ENCODE results near the gene ZNF530.

The ZNF530 gene

GRCh38 chr19:57615346-57615745 is 15.7 kb downstream of the ZNF530 start:
- no peak for DNase-seq

GRCh38 chr19:57620673-57621348 is 21.1 kb downstream of the ZNF530 start:
- no peak for DNase-seq

GRCh38 chr19:57623091-57623490 is 23.4 kb downstream of the ZNF530 start:
- no peak for DNase-seq

GRCh38 chr19:57632987-57633831 is 33.5 kb downstream of the ZNF530 start, which contains the start of gene ZNF211:
ZNF211 (plus strand) TSS chr19:57633168; CDS start chr19:57633347, 179 bp downstream.
- DNase-seq, result peak; percentile 88

GRCh38 chr19:57633832-57634131 is 34.1 kb downstream of the ZNF530 start:
- no peak for DNase-seq

- DNase-seq, result no peak
Measured at GRCh38 chr19:57637379-57637778, 37.7 kb downstream of the ZNF530 start.

- no peak for DNase-seq
Measured at GRCh38 chr19:57641715-57642234, 42.1 kb downstream of the ZNF530 start.

- DNase-seq, result no peak
Measured at GRCh38 chr19:57642396-57643046, 42.8 kb downstream of the ZNF530 start.

GRCh38 chr19:57643734-57644133 is 44.0 kb downstream of the ZNF530 start:
- no peak for DNase-seq

- peak; percentile 21 for DNase-seq
Measured at GRCh38 chr19:57648331-57649003, 48.8 kb downstream of the ZNF530 start.

GRCh38 chr19:57651654-57651996 is 51.9 kb downstream of the ZNF530 start:
- DNase-seq, result no peak

- no peak for DNase-seq
Measured at GRCh38 chr19:57653689-57654088, 54.0 kb downstream of the ZNF530 start.

- no peak for DNase-seq
Measured at GRCh38 chr19:57655443-57655842, 55.8 kb downstream of the ZNF530 start.

GRCh38 chr19:57656346-57656745 is 56.7 kb downstream of the ZNF530 start:
- no peak for DNase-seq

Data from NCI-H1092 treated with DMSO at 0.1 percent for 48 hours (cell line).